Sigmoid colon (tissue), 7 donors: ENCODE measurements around the gene TBX4. TPM values are rescaled to one million over a fixed set of nuclear protein-coding genes. Genes with fewer than 3 reads are reported as not detected.

Experiments used
- DNase-seq: peaks from one replicate; pipeline ENCODE4 v3.0.0-alpha.2; 2019
- H3K27ac ChIP-seq, 4 donors: fragments of 200-600 bp; sonication (generic); one replicate each; pipeline ENCODE4 v1.5.1; 2016 to 2019; ENCODE audit warnings: mild to moderate bottlenecking in 1 of 4
- H3K27me3 ChIP-seq, 3 donors: fragments of 200-600 bp; sonication (generic); one replicate each; pipeline ENCODE4 v1.5.1; 2019; ENCODE audit warnings: mild to moderate bottlenecking in 1 of 3
- H3K36me3 ChIP-seq, 4 donors: fragments of 200-600 bp; sonication (generic); one replicate each; pipeline ENCODE4 v1.5.1; 2016 to 2019
- H3K4me1 ChIP-seq, 4 donors: fragments of 200-600 bp; sonication (generic); one replicate each; pipeline ENCODE4 v1.5.1; 2017 to 2019
- H3K4me3 ChIP-seq, 4 donors: fragments of 200-600 bp; sonication (generic); one replicate each; pipeline ENCODE4 v1.5.1; 2017 to 2019; ENCODE audit warnings: mild to moderate bottlenecking in 2 of 4, moderate library complexity in 1 of 4
- H3K9me3 ChIP-seq, 4 donors: fragments of 200-600 bp in 3 of 4; sonication (generic) in 3 of 4; one replicate each; pipeline versions ENCODE4 v1.5.1 to v1.6.1; 2013 to 2019
- EP300 ChIP-seq, 4 donors: sonication (generic); formaldehyde crosslinking; IDR thresholded peaks; one replicate each; pipeline ENCODE4 v1.6.1; 2017; ENCODE audit warnings: antibody characterized with exemption in 4 of 4
- POLR2A ChIP-seq, 2 donors: fragments of 450-650 bp; IDR thresholded peaks; one replicate each; pipeline ENCODE4 v1.6.1; 2016; ENCODE audit warnings: antibody characterized with exemption in 2 of 2, mild to moderate bottlenecking in 2 of 2, moderate library complexity in 2 of 2
- POLR2AphosphoS5 ChIP-seq, 4 donors: sonication (generic); formaldehyde crosslinking; IDR thresholded peaks; one replicate each; pipeline ENCODE4 v1.6.1; 2017; ENCODE audit warnings: antibody characterized with exemption in 4 of 4
- WGBS, 2 donors: extraction: QIAGEN DNeasy Blood & Tissue Kit; methylation state at CpG; one replicate each; pipeline ENCODE4 v1.1.7; 2013; 5-methylcytosine and 5-hydroxymethylcytosine counted together
- intact Hi-C: fragments of 100-400 bp; cut with DNase I; formaldehyde crosslinking; loops from one replicate; pipeline ENCODE4 v1.15.1; 2023
- polyA plus RNA-seq, 3 donors: library from polyadenylated mRNA; stranded (reverse); fragments of 200-250 nt; gene quantifications; one replicate each; pipeline ENCODE4 v1.2.3, GENCODE V29; 2013
- total RNA-seq, 4 donors: library from RNA; depleted of rRNA; stranded (reverse); fragments of >200 nt; gene quantifications; one replicate each; pipeline ENCODE4 v1.1.0, GENCODE V29; 2016
- TF ChIP-seq, protein P1 (sequence below), 4 experiments: fragments of 450-650 bp in 3 of 4; fragments of 200-600 bp in 1 of 4; IDR thresholded peaks; one replicate each; pipeline ENCODE4 v1.5.1; 2016 to 2019; ENCODE audit warnings: antibody characterized with exemption in 4 of 4, mild to moderate bottlenecking in 3 of 4, moderate library complexity in 2 of 4
- donor health status: healthy with polysubstance abuse.
- donor health status: Bipolar disorder and iron deficiency.
- donor health status: healthy.

TBX4 gene
- total and polyA plus RNA-seq, 7 donors = not detected

DNA sequence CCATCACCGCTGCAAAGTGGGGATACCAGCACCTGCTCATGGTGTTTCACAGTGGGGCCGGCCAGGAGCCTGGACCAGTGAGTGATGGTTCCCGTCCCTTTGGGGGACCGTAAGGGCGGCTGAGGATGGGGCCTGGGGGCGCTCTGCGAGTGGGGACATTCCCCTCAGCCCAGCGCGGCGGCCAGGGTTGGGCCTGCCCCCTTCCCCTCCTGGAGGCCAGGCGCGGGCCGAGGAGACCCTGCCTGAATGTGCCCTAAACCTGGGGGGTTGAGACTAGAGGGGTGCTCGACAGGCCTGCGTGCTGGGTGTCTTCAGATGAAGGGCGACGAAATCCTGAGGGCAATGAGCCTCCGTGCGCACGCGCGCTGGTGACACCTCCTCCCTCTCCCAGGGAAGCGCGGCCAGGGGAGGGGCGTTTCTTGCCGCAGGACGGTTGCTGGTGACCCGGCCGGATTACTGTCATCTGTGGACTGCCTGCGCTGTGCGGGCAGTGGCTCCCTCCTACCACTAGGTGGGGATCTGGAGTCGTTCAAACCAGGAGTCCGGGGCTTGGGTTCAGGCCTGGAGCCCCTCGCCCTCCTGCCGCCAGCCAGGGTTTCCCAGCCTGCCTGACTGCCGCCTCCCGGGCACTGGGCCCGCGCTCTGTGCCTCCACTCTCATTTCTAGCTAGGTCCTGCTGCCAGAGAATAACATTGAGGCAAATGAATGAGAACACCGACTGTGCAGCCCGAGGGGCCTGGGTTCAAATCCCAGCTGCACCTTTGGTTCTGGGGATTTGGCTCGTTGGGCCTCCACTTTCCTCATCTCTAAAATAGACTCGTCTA is 35.5 kb upstream of the TBX4 start:
- H3K4me1 ChIP-seq = peaks cover 0 to 24% (median 21%) of the 10 kb centered on the region in 4 donors
- peak; percentile 91 for DNase-seq
- peak overlapping the region in 1 of 4 donors; percentile 74 for H3K27ac ChIP-seq
- no peak for TF ChIP-seq POLR2A (IDR thresholded peaks at IDR 0.05)
- TF ChIP-seq, protein P1, sequence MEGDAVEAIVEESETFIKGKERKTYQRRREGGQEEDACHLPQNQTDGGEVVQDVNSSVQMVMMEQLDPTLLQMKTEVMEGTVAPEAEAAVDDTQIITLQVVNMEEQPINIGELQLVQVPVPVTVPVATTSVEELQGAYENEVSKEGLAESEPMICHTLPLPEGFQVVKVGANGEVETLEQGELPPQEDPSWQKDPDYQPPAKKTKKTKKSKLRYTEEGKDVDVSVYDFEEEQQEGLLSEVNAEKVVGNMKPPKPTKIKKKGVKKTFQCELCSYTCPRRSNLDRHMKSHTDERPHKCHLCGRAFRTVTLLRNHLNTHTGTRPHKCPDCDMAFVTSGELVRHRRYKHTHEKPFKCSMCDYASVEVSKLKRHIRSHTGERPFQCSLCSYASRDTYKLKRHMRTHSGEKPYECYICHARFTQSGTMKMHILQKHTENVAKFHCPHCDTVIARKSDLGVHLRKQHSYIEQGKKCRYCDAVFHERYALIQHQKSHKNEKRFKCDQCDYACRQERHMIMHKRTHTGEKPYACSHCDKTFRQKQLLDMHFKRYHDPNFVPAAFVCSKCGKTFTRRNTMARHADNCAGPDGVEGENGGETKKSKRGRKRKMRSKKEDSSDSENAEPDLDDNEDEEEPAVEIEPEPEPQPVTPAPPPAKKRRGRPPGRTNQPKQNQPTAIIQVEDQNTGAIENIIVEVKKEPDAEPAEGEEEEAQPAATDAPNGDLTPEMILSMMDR (IDR thresholded peaks at IDR 0.05) = peak; percentile 55 to 93 (median 77)
- peak overlapping the region in 2 of 4 donors; percentile 3 to 9 for H3K4me3 ChIP-seq
- peaks cover 5 to 59% (median 5%) of the 10 kb centered on the region in 3 donors for H3K27me3 ChIP-seq
- intact Hi-C loops = loop anchor here (10.0 kb wide), 1 partner anchor 448 kb away; the partner anchor contains the start of gene BRIP1
- H3K9me3 ChIP-seq = no peaks in the 10 kb centered on the region
- WGBS, 2 donors = 26 to 29% methylated on average over 43 of the region's 43 CpGs
- H3K36me3 ChIP-seq = no peaks in the 10 kb centered on the region

DNA sequence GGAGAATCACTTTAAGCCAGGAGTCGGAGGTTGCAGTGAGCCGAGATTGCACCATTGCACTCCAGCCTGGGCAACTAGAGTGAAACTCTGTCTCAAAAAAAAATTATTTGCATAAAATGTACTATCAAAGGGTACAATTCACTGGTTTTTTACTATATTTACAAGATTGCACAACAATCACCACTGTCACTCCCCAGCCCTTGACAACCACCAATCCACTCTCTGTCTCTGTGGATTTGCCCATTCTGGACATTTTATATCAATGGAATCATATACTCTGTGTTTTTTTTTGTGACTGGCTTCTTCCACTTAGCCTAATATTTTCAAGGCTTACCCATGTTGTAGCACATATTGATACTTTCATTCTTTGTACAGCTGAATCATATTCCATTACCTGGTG is 33.8 kb upstream of the TBX4 start:
- intact Hi-C loops = loop anchor here (10.0 kb wide), 1 partner anchor 446 kb away; the partner anchor contains the start of gene BRIP1

DNA sequence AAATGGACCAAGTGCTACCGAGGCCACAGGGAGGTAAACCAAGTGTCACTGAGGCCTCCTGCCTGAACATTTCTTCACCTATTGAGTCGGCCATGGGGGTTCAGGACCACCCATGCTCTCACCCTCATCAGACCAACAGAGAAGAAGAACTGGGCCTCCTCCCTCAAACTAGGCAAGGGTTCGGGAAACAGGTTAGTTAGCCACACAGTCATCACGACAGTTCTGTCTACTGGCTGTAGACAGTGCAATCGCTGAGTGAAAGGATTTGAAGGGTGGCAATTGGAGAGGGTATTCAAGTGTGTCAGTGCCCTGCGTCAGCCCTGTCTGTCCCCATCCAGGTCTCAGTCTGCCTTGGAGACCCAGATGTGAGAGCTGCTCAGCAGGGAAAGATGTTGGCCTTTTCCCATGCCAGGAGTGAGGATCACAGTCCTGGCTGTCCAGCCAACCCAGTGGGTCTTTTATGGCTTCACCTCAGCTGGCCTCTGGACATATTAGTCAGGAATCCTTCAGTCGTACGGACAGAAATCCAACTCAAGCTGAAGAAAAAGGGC is 32.7 kb upstream of the TBX4 start:
- DNase-seq = no peak
- no peak overlapping the region for H3K27ac ChIP-seq
- H3K9me3 ChIP-seq = no peaks in the 10 kb centered on the region
- H3K36me3 ChIP-seq = no peaks in the 10 kb centered on the region
- 86 to 88% methylated on average over 8 of the region's 8 CpGs for WGBS, 2 donors
- H3K27me3 ChIP-seq = peaks cover 0 to 63% (median 3%) of the 10 kb centered on the region in 3 donors
- H3K4me1 ChIP-seq = peaks cover 0 to 8% (median 8%) of the 10 kb centered on the region in 4 donors
- H3K4me3 ChIP-seq = no peak overlapping the region
- intact Hi-C loops = loop anchor here (10.0 kb wide), 1 partner anchor 445 kb away; the partner anchor contains the start of gene BRIP1
- TF ChIP-seq POLR2A (IDR thresholded peaks at IDR 0.05) (no peak), POLR2AphosphoS5 (IDR thresholded peaks at IDR 0.05) (no peak), EP300 (IDR thresholded peaks at IDR 0.05) (no peak)
- TF ChIP-seq, protein P1 (IDR thresholded peaks at IDR 0.05) = no peak

More for the DNA sequence above, 33.8 kb upstream of the TBX4 start:
- Histone ChIP-seq H3K27me3 (peaks cover 0 to 59% (median 3%) of the 10 kb centered on the region in 3 donors), H3K27ac (no peak overlapping the region), H3K4me1 (peaks cover 0 to 8% (median 8%) of the 10 kb centered on the region in 4 donors), H3K36me3 (no peaks in the 10 kb centered on the region), H3K4me3 (no peak overlapping the region), H3K9me3 (no peaks in the 10 kb centered on the region)
- 73 to 83% methylated on average over 2 of the region's 2 CpGs for WGBS, 2 donors
- no peak for DNase-seq
- TF ChIP-seq POLR2A (IDR thresholded peaks at IDR 0.05) (no peak), EP300 (IDR thresholded peaks at IDR 0.05) (no peak), POLR2AphosphoS5 (IDR thresholded peaks at IDR 0.05) (no peak)
- TF ChIP-seq, protein P1 (IDR thresholded peaks at IDR 0.05) = no peak

DNA sequence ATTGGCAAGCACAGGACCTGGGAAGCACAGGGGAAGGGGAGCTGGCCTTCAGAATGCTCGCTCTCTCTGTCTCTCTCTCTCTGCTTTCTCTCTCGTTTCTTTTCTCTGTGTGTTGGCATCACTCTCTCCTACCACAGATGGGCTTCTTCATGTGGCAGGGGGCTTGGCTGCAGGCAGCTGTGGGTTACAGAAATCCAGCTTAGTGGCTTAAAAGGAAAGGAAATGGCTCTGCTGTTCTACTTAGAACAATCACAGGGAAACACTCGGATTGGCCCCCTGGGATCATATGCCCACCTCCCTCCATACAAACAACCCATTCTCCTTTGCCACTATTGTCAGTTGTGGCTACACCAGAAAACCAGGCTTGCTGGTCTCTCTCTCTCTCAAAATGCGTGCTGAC is 32.2 kb upstream of the TBX4 start:
- TF ChIP-seq EP300 (IDR thresholded peaks at IDR 0.05) (no peak), POLR2A (IDR thresholded peaks at IDR 0.05) (no peak), POLR2AphosphoS5 (IDR thresholded peaks at IDR 0.05) (no peak)
- TF ChIP-seq, protein P1 (IDR thresholded peaks at IDR 0.05) = no peak
- H3K27ac ChIP-seq = no peak overlapping the region
- 61 to 75% methylated on average over 4 of the region's 4 CpGs for WGBS, 2 donors
- no peak overlapping the region for H3K4me3 ChIP-seq
- H3K9me3 ChIP-seq = no peaks in the 10 kb centered on the region
- no peaks in the 10 kb centered on the region for H3K36me3 ChIP-seq
- intact Hi-C loops = no loop called here
- peaks cover 0 to 68% (median 3%) of the 10 kb centered on the region in 3 donors for H3K27me3 ChIP-seq
- H3K4me1 ChIP-seq = peaks cover 0 to 8% (median 8%) of the 10 kb centered on the region in 4 donors
- DNase-seq = no peak
